Mesenchymal stem cell (in vitro differentiated cells and primary cell): ENCODE results near the gene ACSM2B.
"Not testable (repeated sequence)": the region's sequence is repeated elsewhere in the genome, so short reads cannot be mapped to it uniquely, and the experiment has no call there.

Experiments used
- DNase-seq: peaks from one replicate; pipeline ENCODE4 v3.0.0-alpha.2; 2013
- H2AFZ ChIP-seq: one replicate; pipeline ENCODE4 v1.6.1; 2013; ENCODE audit warnings: low read depth, mild to moderate bottlenecking, control low read depth, inconsistent platforms, low read length, moderate library complexity
- H2AK5ac ChIP-seq: 2 replicates; pipeline ENCODE4 v1.6.1; 2013; ENCODE audit warnings: low read length, moderate library complexity, mild to moderate bottlenecking, inconsistent platforms; ENCODE audit not compliant: severe bottlenecking
- H2BK120ac ChIP-seq: one replicate; pipeline ENCODE4 v1.6.1; 2013; ENCODE audit warnings: low read depth, mild to moderate bottlenecking, inconsistent platforms, low read length, moderate library complexity
- H2BK12ac ChIP-seq, 2 experiments: one replicate each; pipeline ENCODE4 v1.6.1; 2013; ENCODE audit warnings: inconsistent platforms in 2 of 2, low read length in 2 of 2, mild to moderate bottlenecking in 2 of 2, moderate library complexity in 2 of 2, control low read depth in 1 of 2
- H2BK15ac ChIP-seq: one replicate; pipeline ENCODE4 v1.6.1; 2013; ENCODE audit warnings: mild to moderate bottlenecking, low read depth, inconsistent platforms; ENCODE audit not compliant: poor library complexity, severe bottlenecking
- H2BK5ac ChIP-seq: 2 replicates; pipeline ENCODE4 v1.6.1; 2013; ENCODE audit warnings: low read depth, mild to moderate bottlenecking, low read length, control low read depth, inconsistent platforms; ENCODE audit not compliant: poor library complexity, severe bottlenecking
- H3K14ac ChIP-seq, 2 experiments: one replicate each; pipeline ENCODE4 v1.6.1; 2013; ENCODE audit warnings: inconsistent platforms in 2 of 2, low read length in 2 of 2, control low read depth in 1 of 2, mild to moderate bottlenecking in 1 of 2, moderate library complexity in 1 of 2
- H3K18ac ChIP-seq, 2 experiments: one replicate each; pipeline ENCODE4 v1.6.1; 2013; ENCODE audit warnings: inconsistent platforms in 2 of 2, low read length in 2 of 2, control low read depth in 1 of 2, low read depth in 1 of 2, mild to moderate bottlenecking in 1 of 2
- H3K23ac ChIP-seq, 2 experiments: one replicate each; pipeline ENCODE4 v1.6.1; 2013; ENCODE audit warnings: inconsistent platforms in 2 of 2, low read length in 2 of 2, mild to moderate bottlenecking in 2 of 2, moderate library complexity in 2 of 2, control low read depth in 1 of 2
- H3K27ac ChIP-seq: 2 replicates; pipeline ENCODE4 v1.5.1; 2013; ENCODE audit warnings: mild to moderate bottlenecking, moderate library complexity, low read length, control low read depth, inconsistent platforms; ENCODE audit not compliant: poor library complexity, severe bottlenecking
- H3K27me3 ChIP-seq, 2 experiments: 2 replicates each; pipeline versions ENCODE4 v1.6.1 to v1.7.0; 2013; ENCODE audit warnings: low read length in 2 of 2, mild to moderate bottlenecking in 2 of 2, moderate library complexity in 2 of 2, control low read depth in 1 of 2, inconsistent platforms in 1 of 2; ENCODE audit not compliant: control insufficient read depth in 1 of 2, insufficient read depth in 1 of 2
- H3K36me3 ChIP-seq, 2 experiments: 2 replicates each; pipeline versions ENCODE4 v1.6.1 to v1.7.0; 2013; ENCODE audit warnings: low read length in 2 of 2, control low read depth in 1 of 2, inconsistent platforms in 1 of 2, low read depth in 1 of 2, mild to moderate bottlenecking in 1 of 2; ENCODE audit not compliant: insufficient read depth in 2 of 2, control insufficient read depth in 1 of 2
- H3K4ac ChIP-seq, 2 experiments: one replicate each; pipeline ENCODE4 v1.6.1; 2013; ENCODE audit warnings: inconsistent platforms in 2 of 2, low read length in 2 of 2, mild to moderate bottlenecking in 2 of 2, moderate library complexity in 2 of 2, control low read depth in 1 of 2, low read depth in 1 of 2
- H3K4me1 ChIP-seq: 2 replicates; pipeline ENCODE4 v1.6.1; 2013; ENCODE audit warnings: low read depth, low read length, control low read depth; ENCODE audit not compliant: control insufficient read depth, insufficient read depth
- H3K4me2 ChIP-seq: 2 replicates; pipeline ENCODE4 v1.6.1; 2013; ENCODE audit warnings: low read length, mild to moderate bottlenecking, inconsistent platforms; ENCODE audit not compliant: poor library complexity, severe bottlenecking
- H3K4me3 ChIP-seq, 2 experiments: 2 replicates each; pipeline versions ENCODE4 v1.5.1 to v1.7.0; 2013; ENCODE audit warnings: low read length in 2 of 2, mild to moderate bottlenecking in 2 of 2, control low read depth in 1 of 2, low read depth in 1 of 2; ENCODE audit not compliant: insufficient read depth in 1 of 2
- H3K79me1 ChIP-seq: replicated peaks from 2 replicates; pipeline ENCODE4 v1.6.1; 2013; ENCODE audit warnings: mild to moderate bottlenecking, control low read depth, low read length, inconsistent platforms; ENCODE audit not compliant: poor library complexity, severe bottlenecking
- H3K9ac ChIP-seq: 2 replicates; pipeline ENCODE4 v1.7.0; 2013; ENCODE audit warnings: mild to moderate bottlenecking, low read length, moderate library complexity
- H3K9me3 ChIP-seq: 2 replicates; pipeline ENCODE4 v1.7.0; 2013; ENCODE audit warnings: mild to moderate bottlenecking, low read length; ENCODE audit not compliant: control insufficient read depth
- H4K8ac ChIP-seq: one replicate; pipeline ENCODE4 v1.6.1; 2013; ENCODE audit warnings: inconsistent platforms, mild to moderate bottlenecking, low read length, moderate library complexity
- H4K91ac ChIP-seq: one replicate; pipeline ENCODE4 v1.6.1; 2013; ENCODE audit warnings: mild to moderate bottlenecking, low read length, inconsistent platforms
- WGBS: methylation state at CpG from one replicate; pipeline ENCODE4 v1.1.7; 2013; ENCODE audit warnings: mixed read lengths; 5-methylcytosine and 5-hydroxymethylcytosine counted together

Gene ACSM2B

GRCh38 chr16:20510323-20510722, 65.8 kb downstream of the ACSM2B start:
- Histone ChIP-seq H4K8ac (no peak overlapping the region), H3K4me1 (no peaks in the 10 kb centered on the region), H3K27ac (no peak overlapping the region), H2BK12ac (no peak overlapping the region), H4K91ac (no peak overlapping the region), H2AFZ (no peak overlapping the region), H2AK5ac (no peak overlapping the region), H3K9ac (no peak overlapping the region), H3K27me3 (no peaks in the 10 kb centered on the region), H2BK120ac (no peak overlapping the region), H3K4ac (no peak overlapping the region), H3K4me2 (no peak overlapping the region), H3K79me1 (no peaks in the 10 kb centered on the region), H3K18ac (no peak overlapping the region), H3K4me3 (no peak overlapping the region), H3K36me3 (no peaks in the 10 kb centered on the region), H3K23ac (no peak overlapping the region), H2BK15ac (no peak overlapping the region), H3K9me3 (peaks cover 7% of the 10 kb centered on the region), H3K14ac (no peak overlapping the region), H2BK5ac (no peak overlapping the region)
- WGBS = no CpG with 5 or more reads among the region's 1 CpG
- no peak for DNase-seq

GRCh38 chr16:20507280-20507679, 68.9 kb downstream of the ACSM2B start:
- no peak overlapping the region for H3K27ac ChIP-seq
- 46% methylated on average over 2 of the region's 2 CpGs for WGBS
- H3K4me3 ChIP-seq = no peak overlapping the region
- no peak overlapping the region for H3K9ac ChIP-seq
- no peak overlapping the region for H3K4ac ChIP-seq
- H3K14ac ChIP-seq = no peak overlapping the region
- no peak overlapping the region for H2BK5ac ChIP-seq
- no peak overlapping the region for H2BK12ac ChIP-seq
- H3K4me2 ChIP-seq = no peak overlapping the region
- no peak overlapping the region for H2BK15ac ChIP-seq
- H3K27me3 ChIP-seq = no peaks in the 10 kb centered on the region
- no peaks in the 10 kb centered on the region for H3K79me1 ChIP-seq
- no peak for DNase-seq
- H4K8ac ChIP-seq = no peak overlapping the region
- H3K36me3 ChIP-seq = no peaks in the 10 kb centered on the region
- no peak overlapping the region for H2AK5ac ChIP-seq
- no peak overlapping the region for H4K91ac ChIP-seq
- H3K23ac ChIP-seq = no peak overlapping the region
- peaks cover 11% of the 10 kb centered on the region for H3K9me3 ChIP-seq
- no peak overlapping the region for H3K18ac ChIP-seq
- no peaks in the 10 kb centered on the region for H3K4me1 ChIP-seq
- no peak overlapping the region for H2BK120ac ChIP-seq
- no peak overlapping the region for H2AFZ ChIP-seq

GRCh38 chr16:20504418-20504817, 71.7 kb downstream of the ACSM2B start:
- 66% methylated on average over 1 of the region's 1 CpG for WGBS

GRCh38 chr16:20491448-20491847, 84.7 kb downstream of the ACSM2B start:
- H3K27ac ChIP-seq, H3K14ac ChIP-seq, H3K9ac ChIP-seq, H3K27me3 ChIP-seq, H2BK12ac ChIP-seq, H3K36me3 ChIP-seq, H3K23ac ChIP-seq, H2BK120ac ChIP-seq, H3K4ac ChIP-seq, H2AFZ ChIP-seq, H3K4me3 ChIP-seq, H3K4me2 ChIP-seq, H3K18ac ChIP-seq, H2BK15ac ChIP-seq, H4K91ac ChIP-seq, H2BK5ac ChIP-seq, H3K9me3 ChIP-seq, H3K4me1 ChIP-seq, H2AK5ac ChIP-seq, DNase-seq, H4K8ac ChIP-seq, H3K79me1 ChIP-seq: not testable (repeated sequence)
- no CpG with 5 or more reads among the region's 11 CpGs for WGBS

More at GRCh38 chr16:20504418-20504817, 71.7 kb downstream of the ACSM2B start:
- H3K27me3 ChIP-seq = no peaks in the 10 kb centered on the region
- no peak overlapping the region for H3K9ac ChIP-seq
- no peak overlapping the region for H2BK120ac ChIP-seq
- H4K8ac ChIP-seq = no peak overlapping the region
- H3K79me1 ChIP-seq = no peaks in the 10 kb centered on the region
- H3K27ac ChIP-seq = no peak overlapping the region
- no peaks in the 10 kb centered on the region for H3K36me3 ChIP-seq
- no peak overlapping the region for H2BK15ac ChIP-seq
- no peak overlapping the region for H3K18ac ChIP-seq
- peaks cover 11% of the 10 kb centered on the region for H3K9me3 ChIP-seq
- no peak overlapping the region for H2BK5ac ChIP-seq
- no peak overlapping the region for H4K91ac ChIP-seq
- no peak overlapping the region for H3K4ac ChIP-seq
- H2BK12ac ChIP-seq = no peak overlapping the region
- no peak overlapping the region for H2AK5ac ChIP-seq
- no peak overlapping the region for H3K23ac ChIP-seq
- no peak overlapping the region for H2AFZ ChIP-seq
- no peaks in the 10 kb centered on the region for H3K4me1 ChIP-seq
- no peak overlapping the region for H3K4me3 ChIP-seq
- H3K14ac ChIP-seq = no peak overlapping the region
- no peak overlapping the region for H3K4me2 ChIP-seq
- no peak for DNase-seq
